GM10266 (cell line): Measurements from ENCODE around the gene HSPA12A.

ENCODE experiments used
- DNase-seq: peaks from one replicate; pipeline ENCODE4 v3.0.0; 2012; ENCODE audit errors: extremely low spot score
- TF ChIP-seq, protein P1 (sequence below): IDR thresholded peaks from 2 replicates; pipeline ENCODE4 v1.5.1; 2012; ENCODE audit warnings: mild to moderate bottlenecking, low read depth; ENCODE audit not compliant: control insufficient read depth, insufficient read depth; ENCODE audit errors: missing control alignments

HSPA12A gene

DNA sequence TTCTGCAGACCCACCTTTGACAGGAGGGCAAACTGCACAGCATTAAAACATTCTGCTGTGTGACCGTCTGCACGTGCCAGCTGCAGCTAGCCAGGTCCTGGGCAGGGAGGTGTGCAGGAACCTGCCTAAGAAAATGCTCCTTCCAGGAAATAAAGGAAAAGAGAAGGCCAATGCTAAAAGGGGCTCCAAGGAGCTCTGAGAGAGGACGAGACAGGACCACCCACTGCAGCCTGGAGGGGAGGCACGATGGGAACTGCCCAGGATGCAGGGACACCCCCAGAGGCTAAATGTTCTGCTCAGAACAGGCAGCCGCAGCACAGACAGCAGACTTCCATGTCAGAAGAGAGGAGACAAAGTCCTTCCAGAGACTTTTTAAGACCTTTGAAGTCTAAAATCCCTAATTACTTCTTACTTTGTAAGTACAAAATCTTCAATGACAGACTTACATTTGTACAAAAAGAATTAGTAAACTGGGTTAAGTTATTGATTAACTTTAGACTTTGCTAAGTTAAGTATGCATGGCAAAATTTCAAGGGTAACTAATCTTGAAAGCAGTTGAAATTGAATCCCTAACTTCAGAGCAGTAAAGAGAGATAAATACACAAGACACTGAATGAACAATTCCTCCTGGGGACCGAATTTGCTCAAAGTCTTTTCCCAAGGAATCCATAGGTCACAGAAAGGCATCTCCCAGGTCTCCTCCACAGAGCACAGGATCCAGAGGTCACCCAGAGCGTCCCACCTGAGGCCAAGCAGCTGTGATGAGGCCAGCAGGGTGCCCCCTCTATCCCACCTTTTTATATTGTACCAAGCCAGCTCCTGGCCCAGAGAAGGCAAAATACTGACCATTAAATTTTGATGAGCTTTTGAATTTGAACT lies 21.5 kb downstream of the HSPA12A start:
- TF ChIP-seq, protein P1, sequence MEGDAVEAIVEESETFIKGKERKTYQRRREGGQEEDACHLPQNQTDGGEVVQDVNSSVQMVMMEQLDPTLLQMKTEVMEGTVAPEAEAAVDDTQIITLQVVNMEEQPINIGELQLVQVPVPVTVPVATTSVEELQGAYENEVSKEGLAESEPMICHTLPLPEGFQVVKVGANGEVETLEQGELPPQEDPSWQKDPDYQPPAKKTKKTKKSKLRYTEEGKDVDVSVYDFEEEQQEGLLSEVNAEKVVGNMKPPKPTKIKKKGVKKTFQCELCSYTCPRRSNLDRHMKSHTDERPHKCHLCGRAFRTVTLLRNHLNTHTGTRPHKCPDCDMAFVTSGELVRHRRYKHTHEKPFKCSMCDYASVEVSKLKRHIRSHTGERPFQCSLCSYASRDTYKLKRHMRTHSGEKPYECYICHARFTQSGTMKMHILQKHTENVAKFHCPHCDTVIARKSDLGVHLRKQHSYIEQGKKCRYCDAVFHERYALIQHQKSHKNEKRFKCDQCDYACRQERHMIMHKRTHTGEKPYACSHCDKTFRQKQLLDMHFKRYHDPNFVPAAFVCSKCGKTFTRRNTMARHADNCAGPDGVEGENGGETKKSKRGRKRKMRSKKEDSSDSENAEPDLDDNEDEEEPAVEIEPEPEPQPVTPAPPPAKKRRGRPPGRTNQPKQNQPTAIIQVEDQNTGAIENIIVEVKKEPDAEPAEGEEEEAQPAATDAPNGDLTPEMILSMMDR: no peak
- DNase-seq: no peak

DNA sequence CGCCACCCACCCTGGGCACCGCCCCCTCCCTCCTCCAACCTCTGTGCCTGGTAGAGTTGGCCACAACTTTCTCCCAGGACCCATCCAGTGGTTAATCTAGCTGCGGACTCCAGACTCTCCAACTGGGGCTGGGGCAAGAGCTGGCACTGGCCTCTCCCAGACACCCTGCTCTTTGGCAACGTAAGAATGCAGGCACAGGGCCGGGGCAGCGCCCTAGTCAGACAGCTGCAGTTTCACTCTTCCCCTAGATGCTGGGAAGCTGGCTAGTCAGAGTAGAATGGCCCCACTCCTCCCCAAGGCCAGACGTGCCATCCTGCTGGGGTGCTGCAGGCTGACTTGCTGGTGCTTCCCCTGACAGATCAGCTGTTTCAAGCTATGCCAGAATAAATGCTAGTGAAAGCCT lies 22.1 kb downstream of the HSPA12A start:
- no peak for DNase-seq
- TF ChIP-seq, protein P1: no peak

DNA sequence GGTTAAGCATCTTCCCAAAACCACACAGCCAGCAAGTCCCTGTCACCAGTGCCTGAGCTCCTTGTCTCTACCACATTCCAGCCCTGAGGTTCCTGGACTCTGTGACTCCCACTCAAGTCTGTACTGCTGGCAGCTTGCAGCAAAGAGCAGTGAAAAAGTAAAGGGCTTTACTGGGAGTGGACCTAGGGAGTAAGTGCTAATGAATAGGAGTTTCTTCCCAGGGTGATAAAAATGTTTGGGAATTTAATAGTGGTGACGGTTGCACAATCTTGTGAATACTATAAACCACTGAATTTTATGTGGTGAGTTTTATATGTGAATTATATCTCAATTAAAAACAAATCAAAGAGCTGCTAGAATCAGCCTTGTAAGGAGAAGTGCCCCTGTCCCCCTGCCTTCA lies 22.6 kb downstream of the HSPA12A start:
- no peak for DNase-seq
- TF ChIP-seq, protein P1: no peak

DNA sequence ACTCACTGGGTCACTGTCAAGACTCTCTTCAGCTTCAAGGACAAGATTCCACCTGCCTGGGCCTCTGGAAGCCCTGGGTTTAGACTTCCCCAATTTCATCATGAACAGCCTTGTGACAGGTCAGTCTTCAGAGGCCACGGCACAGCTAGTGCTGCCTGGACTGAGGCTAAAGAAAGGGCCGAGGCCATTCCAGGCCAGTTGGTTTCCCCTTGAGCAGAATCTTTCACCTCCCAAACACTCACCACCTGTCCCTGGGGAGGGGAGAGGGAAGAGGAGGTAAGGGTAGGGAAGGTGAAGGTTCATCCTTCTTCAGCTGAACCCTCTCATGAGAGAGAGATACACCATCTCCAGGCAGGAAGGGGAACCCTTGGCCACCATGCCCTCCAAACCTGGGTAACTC lies 24.3 kb downstream of the HSPA12A start:
- DNase-seq: no peak
- TF ChIP-seq, protein P1: no peak

DNA sequence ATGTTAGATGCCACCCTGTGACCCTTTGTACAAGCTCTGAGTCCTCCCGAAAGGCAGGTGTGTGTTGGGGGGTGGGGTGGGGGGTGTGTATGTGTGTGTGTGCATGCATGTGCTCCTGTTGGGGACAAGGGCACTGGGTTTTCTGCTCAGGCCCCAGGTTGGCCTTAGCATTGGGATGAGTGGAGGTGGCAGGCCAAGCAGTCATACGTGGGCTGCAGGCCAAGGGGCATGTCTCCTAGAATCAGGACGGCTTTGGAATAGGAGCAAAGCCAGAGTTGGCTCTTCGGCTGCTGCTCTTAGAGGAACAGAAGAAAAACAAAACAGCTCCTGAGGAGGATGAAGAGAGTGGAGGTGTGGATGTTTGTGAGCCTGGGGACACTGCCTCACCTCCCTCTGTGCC lies 26.0 kb downstream of the HSPA12A start:
- DNase-seq: no peak
- TF ChIP-seq, protein P1: no peak

DNA sequence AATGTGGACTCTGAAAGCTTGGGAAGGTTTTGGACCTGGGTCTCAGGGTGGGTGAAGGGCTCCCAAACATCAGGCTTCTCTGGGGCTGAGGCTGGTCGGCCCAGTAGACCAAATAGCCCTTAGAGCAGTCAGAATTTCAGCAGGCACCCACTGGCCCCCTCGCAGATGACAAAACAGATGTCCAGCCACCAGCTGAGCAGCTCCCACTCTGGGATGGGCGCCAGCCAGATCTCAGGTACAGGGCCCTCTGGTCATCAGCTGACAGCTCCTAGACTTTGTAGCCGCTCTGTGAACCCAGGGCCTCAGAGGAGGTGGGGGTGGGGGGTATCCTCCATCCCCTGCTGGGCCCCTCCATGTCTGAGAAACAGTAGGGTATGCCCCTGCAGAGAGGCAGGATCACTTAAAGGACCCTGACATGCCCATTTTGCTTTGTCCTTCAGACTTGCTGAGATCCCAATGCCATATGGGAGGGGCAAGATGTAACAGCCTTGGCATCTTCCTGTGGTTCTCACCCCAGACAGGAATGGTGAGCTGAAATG lies 26.5 kb downstream of the HSPA12A start:
- no peak for DNase-seq
- TF ChIP-seq, protein P1: no peak

DNA sequence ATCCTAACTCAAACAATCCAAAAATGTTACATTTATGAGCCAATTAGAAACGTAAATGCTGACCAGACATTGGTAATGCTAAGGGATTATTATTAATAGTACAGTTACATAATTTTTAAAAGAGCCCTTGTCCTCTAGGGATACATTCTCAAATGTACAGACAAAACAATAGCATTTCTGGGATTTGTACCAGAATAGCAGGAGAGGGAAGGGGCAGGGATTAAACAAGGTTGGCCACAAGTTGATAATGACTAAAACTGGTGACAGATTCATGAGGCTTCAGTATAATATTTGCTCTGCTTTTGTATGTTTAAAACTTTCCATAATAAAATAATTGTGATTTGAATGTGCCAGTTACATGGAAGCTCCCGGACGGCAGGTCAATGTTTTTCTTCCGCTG lies 27.0 kb downstream of the HSPA12A start:
- DNase-seq: no peak
- TF ChIP-seq, protein P1: no peak
